SH-SY5Y (cell line): ENCODE measurements around the gene RPL10A.

Source experiments
- GATA2 ChIP-seq: IDR thresholded peaks from 2 replicates; pipeline ENCODE4 v1.6.1; 2011; ENCODE audit warnings: mild to moderate bottlenecking, low read depth, low read length
- GATA3 ChIP-seq: IDR thresholded peaks from 2 replicates; pipeline ENCODE4 v1.6.1; 2011; ENCODE audit warnings: low read depth, mild to moderate bottlenecking, low read length, moderate library complexity

- TF ChIP-seq GATA2 (no peak), GATA3 (no peak)
These were observed 40.8 kb upstream of the RPL10A start for GRCh38 chr6:35427435-35427834.
